NCI-H1048 (cell line): Measurements from ENCODE around the gene ZNF536.

Experiments used
- DNase-seq: peaks from one replicate; lab custom pipeline; 2025; lab: John Stamatoyannopoulos, UW

The ZNF536 gene

DNA sequence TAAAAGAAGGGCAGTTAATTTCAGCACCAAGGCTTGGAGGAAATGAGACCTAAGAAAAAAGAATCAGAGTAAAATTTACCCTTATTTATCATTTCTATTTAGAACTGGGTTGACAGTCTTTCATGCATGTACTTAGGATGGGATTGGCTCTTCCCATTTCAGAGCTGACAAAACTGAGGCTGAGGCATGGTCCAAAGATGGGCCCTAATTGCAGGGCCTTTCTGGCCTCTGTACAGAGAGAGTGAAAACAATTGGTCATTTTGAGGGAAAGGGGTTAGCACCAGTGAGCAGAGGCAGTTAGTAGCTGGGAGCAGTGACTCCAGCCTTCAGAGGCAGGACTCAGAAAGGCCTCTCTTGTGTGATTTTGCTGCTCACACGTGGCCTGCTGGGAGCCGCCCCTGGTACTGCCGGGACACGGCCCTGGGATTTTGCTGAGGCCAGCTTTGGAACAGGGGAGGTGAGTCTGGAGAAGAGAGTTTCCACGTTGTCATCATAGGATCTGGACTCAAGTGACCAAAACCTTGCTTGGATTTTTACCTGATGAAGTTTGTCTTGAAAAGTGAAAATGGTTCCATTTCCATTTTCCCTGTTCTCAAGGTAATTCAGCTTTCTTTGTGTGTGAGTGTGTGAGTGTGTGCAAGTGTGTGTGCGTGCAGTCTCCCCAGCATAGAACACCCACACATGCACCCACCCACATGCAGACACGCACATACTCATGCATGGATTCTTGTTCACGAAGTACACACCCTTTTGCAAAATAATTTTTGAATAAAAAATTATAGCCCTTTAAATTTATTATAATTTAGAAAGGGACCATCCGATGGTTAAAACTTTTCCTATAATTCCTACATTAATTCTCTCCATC lies at the start of gene ZNF536:
Gene ZNF536, plus strand, starts transcription at position 425 of the 865 bp plus-strand sequence. CDS start 71,179 bp downstream, outside the sequence.
- DNase-seq = no peak

- DNase-seq = no peak
Observed at GRCh38 chr19:30322641-30323320, 49.4 kb upstream of the ZNF536 start.

DNA sequence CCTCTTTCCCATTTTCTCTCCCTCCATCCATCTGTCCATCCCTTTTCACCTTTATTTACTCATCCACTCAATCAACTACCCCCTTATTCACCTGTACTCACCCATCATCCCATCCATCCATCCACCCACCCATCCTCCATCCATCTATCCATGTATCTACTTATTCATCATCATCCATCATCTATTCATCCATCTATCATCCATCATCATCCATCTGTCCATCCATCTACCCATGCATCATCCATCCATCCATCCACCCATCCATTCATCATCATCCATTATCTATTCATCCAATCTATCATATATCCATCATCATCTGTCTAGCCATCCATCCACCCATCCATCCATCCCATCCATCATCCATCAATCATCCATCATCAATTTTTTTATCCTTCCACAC lies 48.3 kb upstream of the ZNF536 start:
- no peak for DNase-seq

GRCh38 chr19:30324982-30325381 lies 47.2 kb upstream of the ZNF536 start:
- DNase-seq = no peak

DNA sequence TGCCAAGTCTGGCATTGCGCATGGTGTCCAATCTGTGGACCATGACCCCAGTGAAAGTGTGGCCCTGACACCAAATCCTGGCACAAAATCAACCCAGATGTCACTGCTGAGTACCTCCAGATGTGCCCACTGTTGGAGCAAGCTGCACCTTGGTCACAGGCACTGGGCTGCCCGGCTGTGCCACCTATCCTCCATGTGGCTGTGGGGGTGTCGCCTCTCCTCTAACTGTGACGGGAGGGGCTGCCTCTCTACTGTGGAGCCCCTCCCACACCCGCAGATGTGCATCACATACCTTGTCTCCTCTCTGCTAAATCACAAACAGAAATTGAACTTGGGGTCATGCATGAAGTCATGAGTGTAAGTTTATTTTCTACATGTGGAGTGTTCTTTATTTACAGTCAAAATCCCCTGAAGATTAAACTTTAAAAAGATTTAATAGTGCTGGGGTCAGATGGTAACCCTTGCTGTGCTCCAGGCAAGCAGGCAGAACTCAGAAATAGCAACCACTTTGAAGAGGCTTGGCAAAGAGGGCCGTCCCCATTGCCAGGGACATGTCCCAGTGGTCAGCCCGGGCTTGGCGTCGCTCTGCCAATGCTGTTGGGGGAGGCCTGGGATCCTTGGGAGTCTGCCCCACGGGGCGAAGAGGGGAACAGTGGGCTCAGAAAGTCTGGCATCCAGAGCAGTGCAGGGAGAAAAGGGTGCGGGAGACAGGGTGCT lies 46.4 kb upstream of the ZNF536 start:
- DNase-seq = no peak

- DNase-seq = no peak
Observed at GRCh38 chr19:30326393-30326710, 45.8 kb upstream of the ZNF536 start.

- DNase-seq = no peak
Observed at GRCh38 chr19:30327331-30327730, 44.9 kb upstream of the ZNF536 start.

DNA sequence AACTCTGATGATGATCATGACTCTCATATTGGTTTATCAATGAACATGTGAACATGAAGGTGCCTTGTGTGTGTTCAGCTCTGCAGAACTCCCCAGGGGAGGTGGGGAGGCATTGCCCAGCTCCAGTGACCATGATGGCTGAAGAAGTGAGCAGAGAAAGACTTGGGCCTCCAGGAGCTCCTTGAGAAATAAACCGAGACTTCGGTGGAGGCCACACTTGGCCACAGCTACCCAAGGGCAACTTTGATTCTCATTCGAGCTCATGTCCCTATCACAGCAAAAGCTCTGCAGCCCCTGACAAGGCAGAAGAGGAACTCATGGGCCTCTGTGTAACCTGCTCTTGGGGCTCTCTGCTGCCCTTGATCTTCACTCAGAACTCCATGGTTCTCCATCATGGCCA lies 44.1 kb upstream of the ZNF536 start:
- DNase-seq = no peak

- no peak for DNase-seq
Observed at GRCh38 chr19:30330266-30330665, 41.9 kb upstream of the ZNF536 start.

- no peak for DNase-seq
Observed at GRCh38 chr19:30332445-30333234, 39.5 kb upstream of the ZNF536 start.

- no peak for DNase-seq
Observed at GRCh38 chr19:30333291-30334065, 38.7 kb upstream of the ZNF536 start.

DNA sequence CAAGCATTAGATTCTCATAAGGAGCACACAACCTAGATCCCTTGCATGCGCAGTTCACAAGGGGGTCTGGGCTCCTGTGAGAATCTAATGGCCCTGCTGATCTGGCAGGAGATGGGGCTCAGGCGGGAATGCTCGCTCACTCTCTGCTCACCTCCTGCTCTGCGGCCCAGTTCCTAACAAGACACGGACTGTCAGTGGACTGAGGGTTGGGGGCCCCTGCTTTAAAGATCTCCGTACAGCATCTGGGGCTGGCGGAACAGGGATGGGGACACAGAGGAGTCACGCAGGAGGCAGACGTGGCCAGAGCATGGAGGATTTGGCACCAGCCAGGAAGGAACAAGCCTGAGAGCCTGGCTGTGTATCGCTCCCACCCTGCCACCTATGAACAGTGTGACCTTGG lies 37.3 kb upstream of the ZNF536 start:
- no peak for DNase-seq

DNA sequence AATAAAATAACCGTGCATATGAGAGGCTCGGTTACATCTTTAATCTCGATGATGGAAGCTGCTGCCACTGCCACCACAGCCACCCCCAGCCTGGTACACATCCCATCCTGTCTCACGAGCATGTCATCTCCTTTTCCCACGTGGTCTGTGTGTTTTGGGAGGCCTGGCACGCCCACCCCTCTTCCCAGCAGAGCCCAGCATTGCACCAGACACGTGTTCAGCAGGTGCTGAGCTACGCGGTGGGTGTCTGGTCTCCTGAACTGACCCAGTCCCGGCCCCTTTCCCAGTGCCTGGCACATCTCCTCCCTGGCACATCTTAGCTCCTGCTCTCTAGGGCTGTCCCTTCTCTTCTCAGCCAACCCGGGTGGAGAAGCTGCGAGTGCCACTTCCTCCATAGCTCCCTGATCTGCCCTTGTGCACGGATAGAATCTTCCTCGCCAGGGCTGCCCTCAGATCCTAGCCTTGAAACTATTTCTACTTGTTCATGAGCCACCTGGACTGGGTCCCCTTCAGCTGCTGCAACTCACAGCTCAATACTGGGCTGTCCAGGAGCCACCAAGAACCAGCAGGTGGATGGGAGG lies 36.8 kb upstream of the ZNF536 start:
- DNase-seq = no peak

- DNase-seq = no peak
Observed at GRCh38 chr19:30336290-30336689, 35.9 kb upstream of the ZNF536 start.

DNA sequence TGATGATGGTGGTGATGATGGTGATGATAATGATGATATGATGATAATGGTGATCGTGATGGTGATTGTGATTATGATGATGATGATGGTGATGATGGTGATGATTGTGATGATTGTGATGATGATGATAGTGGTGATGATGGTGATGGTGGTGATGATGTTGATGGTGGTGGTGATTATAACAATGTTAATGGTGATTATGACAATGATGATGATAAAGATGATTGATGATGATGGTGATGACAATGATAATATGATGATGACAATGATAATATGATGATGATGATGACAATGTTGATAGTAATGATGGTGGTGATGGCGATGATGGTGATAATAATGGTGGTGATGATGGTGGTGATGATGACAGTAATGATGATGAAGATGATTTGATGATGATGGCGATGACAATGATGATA lies 34.1 kb upstream of the ZNF536 start:
- no peak for DNase-seq

- no peak for DNase-seq
Observed at GRCh38 chr19:30338878-30339623, 33.1 kb upstream of the ZNF536 start.

DNA sequence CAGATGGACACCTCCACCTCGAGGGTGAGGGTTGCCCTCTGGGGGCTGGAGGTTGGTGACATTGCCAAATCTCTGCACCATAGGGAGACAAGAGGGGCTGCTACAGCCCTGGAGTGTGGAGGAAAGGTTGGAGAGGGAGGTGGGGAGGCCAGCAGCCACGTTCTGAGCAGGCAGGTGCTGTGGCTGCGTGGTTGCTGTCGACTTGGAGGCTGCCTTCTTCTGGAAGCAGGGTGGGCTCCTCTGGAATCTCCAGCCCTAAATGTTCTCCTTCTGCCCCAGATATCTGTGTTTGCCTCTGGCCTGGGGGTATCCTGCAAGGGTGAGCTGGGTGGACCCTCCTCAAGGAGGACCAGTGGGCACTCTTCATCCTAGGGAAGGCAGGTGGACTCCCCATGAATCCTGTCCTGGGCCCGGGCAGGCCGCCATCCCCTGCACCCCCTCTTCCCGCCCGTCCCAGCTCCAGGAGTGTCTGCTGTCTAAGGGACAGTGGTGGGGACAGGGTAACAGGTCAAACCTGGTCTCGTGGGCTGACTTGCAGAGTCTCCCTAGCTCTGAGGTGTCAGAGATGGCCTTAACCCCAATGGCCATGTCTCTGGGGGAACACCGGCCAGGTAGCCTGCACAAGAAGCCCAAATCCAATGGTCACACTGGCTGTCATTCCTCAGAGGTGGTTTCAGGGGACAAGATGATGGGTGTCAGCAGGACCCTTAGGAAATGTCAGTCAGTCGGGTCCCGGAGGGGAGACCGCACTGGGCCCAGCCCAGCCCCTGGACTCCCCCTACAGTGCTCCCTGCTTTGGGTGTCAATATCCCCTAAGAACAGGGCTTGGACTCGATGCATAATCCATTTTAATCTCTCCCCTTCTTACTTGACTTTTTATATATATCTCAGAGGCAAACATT lies 32.3 kb upstream of the ZNF536 start:
- no peak for DNase-seq

GRCh38 chr19:30340771-30341561 lies 31.2 kb upstream of the ZNF536 start:
- no peak for DNase-seq
